Trophoblast cell (in vitro differentiated cells and primary cell): ENCODE data around the gene ATP5PO.

Source experiments
- DNase-seq, 2 donors: peaks; one replicate each; pipeline ENCODE4 v3.0.0-alpha.2; 2016
- H2AFZ ChIP-seq: 2 replicates; pipeline ENCODE4 v1.6.1; 2013; ENCODE audit warnings: low read length, moderate library complexity, mild to moderate bottlenecking; ENCODE audit not compliant: insufficient read depth, poor library complexity
- H2AK5ac ChIP-seq: 2 replicates; pipeline ENCODE4 v1.6.1; 2013; ENCODE audit warnings: mild to moderate bottlenecking, low read length
- H2BK120ac ChIP-seq: 2 replicates; pipeline ENCODE4 v1.6.1; 2013; ENCODE audit warnings: low read length, mild to moderate bottlenecking, moderate library complexity; ENCODE audit not compliant: insufficient read depth, poor library complexity
- H2BK12ac ChIP-seq: 2 replicates; pipeline ENCODE4 v1.6.1; 2013; ENCODE audit warnings: mild to moderate bottlenecking, low read length, moderate library complexity
- H2BK5ac ChIP-seq: 2 replicates; pipeline ENCODE4 v1.6.1; 2013; ENCODE audit warnings: low read length, low read depth, moderate library complexity, mild to moderate bottlenecking; ENCODE audit not compliant: poor library complexity
- H3K14ac ChIP-seq: 2 replicates; pipeline ENCODE4 v1.6.1; 2013; ENCODE audit warnings: mild to moderate bottlenecking, low read length
- H3K18ac ChIP-seq: 2 replicates; pipeline ENCODE4 v1.6.1; 2013; ENCODE audit warnings: mild to moderate bottlenecking, low read length
- H3K23ac ChIP-seq: 2 replicates; pipeline ENCODE4 v1.6.1; 2013; ENCODE audit warnings: low read length
- H3K27ac ChIP-seq: 2 replicates; pipeline ENCODE4 v1.5.1; 2013; ENCODE audit warnings: low read depth, mild to moderate bottlenecking, inconsistent platforms, low read length, moderate library complexity
- H3K27me3 ChIP-seq: 2 replicates; pipeline ENCODE4 v1.6.1; 2013; ENCODE audit warnings: inconsistent platforms, mild to moderate bottlenecking, low read length, moderate library complexity; ENCODE audit not compliant: insufficient read depth
- H3K36me3 ChIP-seq, 2 experiments: 1 replicate in 1 of 2; 2 replicates in 1 of 2; pipeline ENCODE4 v1.6.1; 2013; ENCODE audit warnings: low read length in 2 of 2, mild to moderate bottlenecking in 2 of 2, moderate library complexity in 1 of 2; ENCODE audit not compliant: insufficient read depth in 2 of 2, control insufficient read depth in 1 of 2
- H3K4ac ChIP-seq: 2 replicates; pipeline ENCODE4 v1.6.1; 2013; ENCODE audit warnings: low read depth, mild to moderate bottlenecking, low read length, moderate library complexity
- H3K4me1 ChIP-seq, 2 experiments: 1 replicate in 1 of 2; 2 replicates in 1 of 2; pipeline ENCODE4 v1.6.1; 2013; ENCODE audit warnings: low read length in 2 of 2, mild to moderate bottlenecking in 2 of 2, moderate library complexity in 1 of 2; ENCODE audit not compliant: insufficient read depth in 2 of 2, control insufficient read depth in 1 of 2
- H3K4me2 ChIP-seq: 2 replicates; pipeline ENCODE4 v1.6.1; 2013; ENCODE audit warnings: inconsistent platforms, mild to moderate bottlenecking, low read length, moderate library complexity
- H3K4me3 ChIP-seq: 2 replicates; pipeline ENCODE4 v1.5.1; 2013; ENCODE audit warnings: mild to moderate bottlenecking, low read depth, low read length, inconsistent platforms
- H3K79me1 ChIP-seq: one replicate; pipeline ENCODE4 v1.6.1; 2013; ENCODE audit warnings: low read length
- H3K79me2 ChIP-seq: 2 replicates; pipeline ENCODE4 v1.6.1; 2013; ENCODE audit warnings: low read length, mild to moderate bottlenecking; ENCODE audit not compliant: control insufficient read depth, insufficient read depth, poor library complexity
- H3K9ac ChIP-seq: 2 replicates; pipeline ENCODE4 v1.6.1; 2013; ENCODE audit warnings: mild to moderate bottlenecking, low read length
- H3K9me3 ChIP-seq: 2 replicates; pipeline ENCODE4 v1.6.1; 2013; ENCODE audit warnings: low read depth, mild to moderate bottlenecking, control low read depth, inconsistent platforms, low read length; ENCODE audit not compliant: insufficient read depth
- H4K12ac ChIP-seq: 2 replicates; pipeline ENCODE4 v1.6.1; 2013; ENCODE audit warnings: low read depth, mild to moderate bottlenecking, low read length, moderate library complexity
- H4K8ac ChIP-seq: 2 replicates; pipeline ENCODE4 v1.6.1; 2013; ENCODE audit warnings: low read depth, mild to moderate bottlenecking, low read length, moderate library complexity
- H4K91ac ChIP-seq: one replicate; pipeline ENCODE4 v1.6.1; 2013; ENCODE audit warnings: low read depth, mild to moderate bottlenecking, low read length, moderate library complexity
- WGBS: extraction: QIAGEN DNeasy Blood & Tissue Kit; methylation state at CpG from one replicate; pipeline ENCODE4 v1.1.7; 2013; ENCODE audit warnings: missing lambda C conversion rate; ENCODE audit not compliant: insufficient read length, insufficient coverage; ENCODE audit errors: extremely low coverage; 5-methylcytosine and 5-hydroxymethylcytosine counted together

The ATP5PO gene

DNA sequence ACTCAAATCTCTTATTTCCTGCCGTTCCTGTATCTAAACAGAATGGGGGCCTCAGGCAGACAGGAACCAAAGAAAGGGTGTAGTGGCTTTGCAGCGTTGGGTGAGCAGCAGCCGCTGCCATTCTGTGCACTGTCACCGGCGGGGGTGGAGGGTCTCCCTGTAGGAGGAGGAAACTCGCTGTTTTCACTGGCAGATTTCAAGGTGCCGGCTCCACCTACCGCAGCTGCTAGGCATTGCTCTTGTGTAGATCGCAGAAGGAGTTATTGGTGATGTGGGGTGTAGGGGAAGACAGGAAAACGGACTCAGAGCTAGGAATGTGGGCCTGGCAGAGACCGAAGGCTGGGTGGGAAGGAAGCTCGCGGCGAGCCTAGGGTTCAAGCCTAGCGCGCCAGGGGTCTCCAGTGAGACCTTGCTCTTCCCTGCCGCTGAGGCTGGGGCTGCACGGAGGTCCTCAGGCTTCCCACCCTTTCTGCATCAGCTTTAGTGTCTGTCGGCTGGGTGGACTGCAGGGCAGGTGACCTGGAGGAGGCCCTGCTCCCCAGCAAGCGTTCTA, 20.8 kb downstream of the ATP5PO start:
- Histone ChIP-seq H3K4me1 (peaks cover 0 to 5% of the 10 kb centered on the region in 2 experiments), H3K23ac (no peak overlapping the region), H2BK12ac (no peak overlapping the region), H4K8ac (no peak overlapping the region), H2BK5ac (no peak overlapping the region), H3K79me1 (no peaks in the 10 kb centered on the region), H4K12ac (no peak overlapping the region), H2BK120ac (no peak overlapping the region), H3K27me3 (no peaks in the 10 kb centered on the region), H3K9ac (no peak overlapping the region), H2AFZ (no peak overlapping the region), H3K18ac (no peak overlapping the region), H3K4me2 (peak overlapping the region; percentile 53), H3K27ac (no peak overlapping the region), H4K91ac (no peak overlapping the region), H3K14ac (no peak overlapping the region), H3K4ac (no peak overlapping the region), H3K9me3 (peaks cover 4% of the 10 kb centered on the region), H3K4me3 (no peak overlapping the region), H3K36me3 (no peaks in the 10 kb centered on the region), H3K79me2 (no peaks in the 10 kb centered on the region), H2AK5ac (no peak overlapping the region)
- no CpG with 5 or more reads among the region's 20 CpGs for WGBS
- peak; percentile 30 to 71 for DNase-seq

DNA sequence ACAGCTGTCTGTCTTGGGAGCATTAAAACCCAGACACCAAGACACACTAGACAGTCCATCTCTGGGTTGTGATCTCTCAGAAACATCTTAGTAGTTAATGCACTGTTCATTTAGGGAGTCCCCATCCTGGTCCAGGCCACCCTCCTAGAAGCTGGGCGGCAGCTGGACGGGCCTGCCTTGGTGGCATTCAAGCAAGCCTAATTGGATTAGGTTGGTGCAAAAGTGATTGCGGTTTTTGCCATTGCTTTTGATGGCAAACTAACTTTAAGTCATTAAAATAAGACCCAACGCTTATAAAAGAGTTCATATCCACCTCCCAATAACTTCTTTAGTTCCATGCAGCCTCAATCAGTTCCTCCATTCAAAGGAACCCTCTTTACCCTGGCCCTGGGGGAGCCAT, 21.7 kb downstream of the ATP5PO start:
- H3K27ac ChIP-seq = no peak overlapping the region
- no peak overlapping the region for H2AFZ ChIP-seq
- no peaks in the 10 kb centered on the region for H3K36me3 ChIP-seq
- no peak overlapping the region for H2BK120ac ChIP-seq
- no peak overlapping the region for H2BK12ac ChIP-seq
- H3K9me3 ChIP-seq = peaks cover 4% of the 10 kb centered on the region
- no peak overlapping the region for H3K14ac ChIP-seq
- H3K4me1 ChIP-seq = peaks cover 0 to 5% of the 10 kb centered on the region in 2 experiments
- H4K12ac ChIP-seq = no peak overlapping the region
- H3K4ac ChIP-seq = no peak overlapping the region
- H2BK5ac ChIP-seq = no peak overlapping the region
- no peak for DNase-seq
- no peak overlapping the region for H4K8ac ChIP-seq
- H3K9ac ChIP-seq = no peak overlapping the region
- no peak overlapping the region for H4K91ac ChIP-seq
- H2AK5ac ChIP-seq = no peak overlapping the region
- no peaks in the 10 kb centered on the region for H3K79me1 ChIP-seq
- no peak overlapping the region for H3K18ac ChIP-seq
- H3K79me2 ChIP-seq = no peaks in the 10 kb centered on the region
- H3K23ac ChIP-seq = no peak overlapping the region
- WGBS = no CpG with 5 or more reads among the region's 4 CpGs
- H3K27me3 ChIP-seq = no peaks in the 10 kb centered on the region
- H3K4me2 ChIP-seq = no peak overlapping the region
- no peak overlapping the region for H3K4me3 ChIP-seq

DNA sequence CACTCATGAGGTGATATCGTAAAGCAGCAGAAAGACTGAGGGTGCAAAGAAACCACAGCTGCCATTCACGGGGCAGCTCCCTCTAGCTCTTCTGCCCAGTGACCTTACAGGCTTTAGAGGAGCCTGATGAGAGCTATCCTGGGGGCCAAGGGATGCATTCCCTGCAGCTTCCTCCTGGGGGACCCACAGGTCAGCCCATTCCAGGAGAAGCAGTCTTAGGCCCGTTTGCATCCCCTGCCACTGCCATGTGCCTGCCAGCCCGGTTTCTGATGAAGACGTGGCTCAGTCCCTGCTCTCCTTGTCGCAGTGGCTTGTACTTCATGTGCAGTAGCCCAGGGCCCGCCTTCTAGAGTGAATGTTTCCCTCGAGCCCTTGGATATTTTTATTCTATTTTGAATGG, 22.8 kb downstream of the ATP5PO start:
- no CpG with 5 or more reads among the region's 8 CpGs for WGBS
- Histone ChIP-seq H4K91ac (no peak overlapping the region), H4K12ac (no peak overlapping the region), H2AFZ (no peak overlapping the region), H3K27ac (no peak overlapping the region), H3K23ac (no peak overlapping the region), H2AK5ac (no peak overlapping the region), H3K27me3 (no peaks in the 10 kb centered on the region), H2BK120ac (no peak overlapping the region), H2BK5ac (no peak overlapping the region), H3K4ac (no peak overlapping the region), H3K36me3 (no peaks in the 10 kb centered on the region), H3K9ac (no peak overlapping the region), H3K4me1 (peaks cover 0 to 5% of the 10 kb centered on the region in 2 experiments), H3K4me3 (no peak overlapping the region), H2BK12ac (no peak overlapping the region), H3K79me1 (no peaks in the 10 kb centered on the region), H3K4me2 (no peak overlapping the region), H3K18ac (no peak overlapping the region), H3K9me3 (peaks cover 4% of the 10 kb centered on the region), H3K79me2 (no peaks in the 10 kb centered on the region), H4K8ac (no peak overlapping the region), H3K14ac (no peak overlapping the region)
- no peak for DNase-seq

DNA sequence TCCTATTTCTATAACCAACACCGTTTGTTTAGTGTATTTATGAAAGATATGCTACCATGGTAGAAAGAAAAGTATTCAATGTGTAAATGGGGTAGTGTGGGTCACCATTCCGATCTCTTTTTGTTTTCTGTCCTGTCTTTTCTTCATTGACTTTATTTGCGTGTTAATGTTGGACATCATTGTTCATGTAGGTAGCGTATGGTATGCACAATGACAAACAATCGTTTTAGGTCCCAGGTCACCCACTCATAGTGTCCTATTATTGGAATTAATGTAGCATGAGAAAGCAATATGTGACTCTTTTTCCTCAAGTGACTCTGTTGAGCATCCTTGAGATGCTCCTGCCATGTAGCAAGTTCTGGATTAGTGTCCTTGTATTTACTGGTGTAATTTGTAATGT, 25.4 kb downstream of the ATP5PO start:
- no CpG with 5 or more reads among the region's 5 CpGs for WGBS
- Histone ChIP-seq H2AFZ (no peak overlapping the region), H3K79me2 (no peaks in the 10 kb centered on the region), H2BK5ac (no peak overlapping the region), H3K27ac (no peak overlapping the region), H2AK5ac (no peak overlapping the region), H3K14ac (no peak overlapping the region), H3K27me3 (no peaks in the 10 kb centered on the region), H2BK120ac (no peak overlapping the region), H3K79me1 (no peaks in the 10 kb centered on the region), H4K12ac (no peak overlapping the region), H4K8ac (no peak overlapping the region), H3K4ac (no peak overlapping the region), H3K9me3 (peaks cover under 1% of the 10 kb centered on the region), H3K9ac (no peak overlapping the region), H3K18ac (no peak overlapping the region), H3K23ac (no peak overlapping the region), H3K4me1 (peaks cover 0 to 3% of the 10 kb centered on the region in 2 experiments), H2BK12ac (no peak overlapping the region), H3K4me2 (no peak overlapping the region), H3K4me3 (no peak overlapping the region), H3K36me3 (no peaks in the 10 kb centered on the region), H4K91ac (no peak overlapping the region)
- DNase-seq = no peak
